HG03442 (cell line): ENCODE measurements around the gene NUTM2E.
"Not testable (repeated sequence)": the region's sequence is repeated elsewhere in the genome, so short reads cannot be mapped to it uniquely, and the experiment has no call there.

Experiments
- ATAC-seq: cut with Tn5 transposase; IDR thresholded peaks from one replicate; pipeline ENCODE4 v1.9.1; 2021; ENCODE audit warnings: mild to moderate bottlenecking, moderate library complexity; ENCODE audit not compliant: unreplicated experiment

NUTM2E gene

GRCh38 chr10:79862803-79863202 is 36.3 kb downstream of the NUTM2E start:
- not testable (repeated sequence) for ATAC-seq

GRCh38 chr10:79866903-79867551 is 40.5 kb downstream of the NUTM2E start:
- ATAC-seq = not testable (repeated sequence)

DNA sequence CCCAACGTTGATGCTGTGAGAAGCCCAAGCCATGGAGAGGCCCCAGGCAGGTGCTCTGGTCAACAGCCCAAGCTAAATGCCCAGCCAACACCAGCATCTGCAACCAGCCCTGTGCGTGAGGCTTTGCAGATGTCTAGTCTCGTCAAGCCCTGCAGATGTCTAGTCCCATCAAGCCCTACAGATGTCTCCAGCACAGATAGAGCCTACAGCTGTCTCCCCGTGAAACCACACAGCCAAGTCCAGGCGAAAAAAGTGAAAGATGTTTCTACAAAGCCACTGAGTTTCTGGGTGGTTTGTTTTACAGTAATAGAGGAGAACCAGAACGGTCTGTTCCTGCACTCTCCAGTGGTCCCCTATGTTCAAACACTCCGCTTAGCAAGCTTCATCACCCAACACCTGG is 41.5 kb downstream of the NUTM2E start:
- ATAC-seq = not testable (repeated sequence)

DNA sequence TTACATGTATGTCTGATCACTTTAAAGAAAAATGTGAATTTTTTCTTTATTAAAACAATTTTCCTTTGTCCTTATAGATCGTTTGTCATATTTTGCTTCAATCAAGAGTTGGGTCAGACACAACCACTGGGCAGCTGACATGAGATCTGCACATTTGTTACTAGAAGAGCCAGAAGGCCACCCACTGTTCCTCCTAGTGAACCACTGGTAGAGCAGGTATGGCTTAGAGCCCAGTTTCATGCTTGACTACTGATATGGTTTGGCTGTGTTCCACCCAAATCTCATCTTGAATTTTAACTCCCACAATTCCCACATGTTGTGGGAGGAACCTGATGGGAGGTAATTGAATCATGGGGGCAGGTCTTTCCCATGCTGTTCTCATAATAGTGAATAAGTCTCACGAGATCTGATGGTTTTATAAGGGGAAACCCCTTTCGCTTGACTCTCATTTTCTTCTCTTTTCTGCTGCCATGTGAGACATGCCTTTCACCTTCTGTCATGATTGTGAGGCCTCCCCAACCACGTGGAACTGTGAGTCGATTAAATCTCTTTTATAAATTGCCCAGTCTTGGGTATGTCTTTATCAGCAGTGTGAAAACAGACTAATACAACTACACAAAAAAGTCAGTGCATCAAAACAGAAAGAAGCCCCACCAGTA is 43.0 kb downstream of the NUTM2E start:
- ATAC-seq = not testable (repeated sequence)

DNA sequence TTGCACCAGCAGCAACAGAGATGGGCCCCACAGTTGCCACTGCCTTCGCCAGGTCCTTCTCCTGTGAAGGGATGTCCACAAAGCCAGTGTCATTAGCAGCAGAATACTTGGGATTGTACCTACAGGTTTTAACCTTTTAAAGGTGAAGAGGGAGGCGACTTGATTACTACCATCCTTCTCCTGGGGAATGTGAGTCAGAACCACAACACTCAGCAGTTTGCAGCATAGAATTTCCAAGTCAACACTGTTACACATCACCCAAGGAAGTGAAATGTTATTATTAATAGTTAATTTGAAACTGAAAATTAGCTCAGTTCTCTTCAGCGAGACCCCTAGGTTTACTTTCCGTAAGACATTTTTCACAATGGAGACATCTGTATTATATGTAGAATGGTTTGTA is 45.2 kb downstream of the NUTM2E start:
- not testable (repeated sequence) for ATAC-seq
